AG10803 (cell line): ENCODE measurements around the gene ASB8.
"Not testable (repeated sequence)": the region's sequence is repeated elsewhere in the genome, so short reads cannot be mapped to it uniquely, and the experiment has no call there.

Source experiments
- DNase-seq: peaks from one replicate; pipeline ENCODE4 v3.0.0; 2010; ENCODE audit warnings: low read depth
- H3K4me3 ChIP-seq: 2 replicates; pipeline ENCODE4 v1.5.1; 2011; ENCODE audit warnings: mild to moderate bottlenecking, low read length, control low read depth
- TF ChIP-seq, protein P1 (sequence below): conservative IDR thresholded peaks from 2 replicates; pipeline ENCODE4 v1.5.1; 2011; ENCODE audit warnings: mild to moderate bottlenecking, low read length, control low read depth, inconsistent platforms

The ASB8 gene

GRCh38 chr12:48135027-48135426, 22.3 kb downstream of the ASB8 start:
- no peak for DNase-seq
- TF ChIP-seq, protein P1, sequence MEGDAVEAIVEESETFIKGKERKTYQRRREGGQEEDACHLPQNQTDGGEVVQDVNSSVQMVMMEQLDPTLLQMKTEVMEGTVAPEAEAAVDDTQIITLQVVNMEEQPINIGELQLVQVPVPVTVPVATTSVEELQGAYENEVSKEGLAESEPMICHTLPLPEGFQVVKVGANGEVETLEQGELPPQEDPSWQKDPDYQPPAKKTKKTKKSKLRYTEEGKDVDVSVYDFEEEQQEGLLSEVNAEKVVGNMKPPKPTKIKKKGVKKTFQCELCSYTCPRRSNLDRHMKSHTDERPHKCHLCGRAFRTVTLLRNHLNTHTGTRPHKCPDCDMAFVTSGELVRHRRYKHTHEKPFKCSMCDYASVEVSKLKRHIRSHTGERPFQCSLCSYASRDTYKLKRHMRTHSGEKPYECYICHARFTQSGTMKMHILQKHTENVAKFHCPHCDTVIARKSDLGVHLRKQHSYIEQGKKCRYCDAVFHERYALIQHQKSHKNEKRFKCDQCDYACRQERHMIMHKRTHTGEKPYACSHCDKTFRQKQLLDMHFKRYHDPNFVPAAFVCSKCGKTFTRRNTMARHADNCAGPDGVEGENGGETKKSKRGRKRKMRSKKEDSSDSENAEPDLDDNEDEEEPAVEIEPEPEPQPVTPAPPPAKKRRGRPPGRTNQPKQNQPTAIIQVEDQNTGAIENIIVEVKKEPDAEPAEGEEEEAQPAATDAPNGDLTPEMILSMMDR: no peak
- H3K4me3 ChIP-seq: no peak overlapping the region

- TF ChIP-seq, protein P1: no peak
Measured at GRCh38 chr12:48132826-48133225, 24.5 kb downstream of the ASB8 start.

DNA sequence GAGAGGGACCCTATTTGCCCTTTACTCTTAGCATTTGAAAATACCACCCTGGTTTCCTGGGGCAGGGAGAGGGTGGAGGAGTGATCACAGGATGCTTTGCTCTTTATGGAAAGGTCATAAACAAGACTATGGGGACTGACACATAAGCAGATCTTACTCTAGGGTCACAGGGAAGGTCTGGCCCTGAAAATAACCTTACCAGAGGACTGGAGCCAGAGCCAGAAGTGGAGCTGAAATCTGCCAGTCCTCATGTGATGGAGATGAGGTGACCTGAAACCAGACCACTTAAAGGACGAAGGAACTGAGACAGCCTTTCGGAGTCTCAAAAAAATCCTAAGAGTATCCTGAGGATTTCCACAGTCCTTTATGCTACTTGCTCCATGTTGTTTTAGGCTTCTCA, 25.8 kb downstream of the ASB8 start:
- DNase-seq: no peak
- no peak overlapping the region for H3K4me3 ChIP-seq
- TF ChIP-seq, protein P1: no peak

More at GRCh38 chr12:48132826-48133225, 24.5 kb downstream of the ASB8 start:
- no peak overlapping the region for H3K4me3 ChIP-seq
- no peak for DNase-seq

- no peak overlapping the region for H3K4me3 ChIP-seq
- DNase-seq: no peak
- TF ChIP-seq, protein P1: no peak
Measured at GRCh38 chr12:48129376-48129775, 27.9 kb downstream of the ASB8 start.

GRCh38 chr12:48128800-48129199, 28.5 kb downstream of the ASB8 start:
- no peak for DNase-seq
- no peak overlapping the region for H3K4me3 ChIP-seq
- TF ChIP-seq, protein P1: no peak

GRCh38 chr12:48126953-48127630, 30.2 kb downstream of the ASB8 start:
- TF ChIP-seq, protein P1: no peak
- no peak for DNase-seq
- H3K4me3 ChIP-seq: no peak overlapping the region

DNA sequence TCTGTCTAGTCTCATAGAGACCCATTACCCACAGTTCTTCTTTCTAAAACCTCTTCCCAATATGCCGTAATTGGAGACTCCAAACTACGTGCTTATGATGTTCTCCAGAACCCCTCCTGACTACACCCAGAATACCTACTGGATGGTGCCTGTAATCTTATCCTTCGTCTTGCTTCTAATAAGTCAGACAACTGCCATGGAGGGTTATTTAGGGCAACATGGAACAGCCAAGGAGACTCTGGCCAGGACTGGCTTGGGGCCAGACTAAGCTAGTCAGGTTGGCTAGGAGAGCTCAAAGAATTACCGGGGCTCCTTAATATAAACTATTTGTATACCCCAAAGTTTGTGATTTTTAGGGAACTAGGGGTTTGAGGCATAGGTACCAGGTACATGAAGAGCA, 31.3 kb downstream of the ASB8 start:
- no peak for DNase-seq
- TF ChIP-seq, protein P1: no peak
- H3K4me3 ChIP-seq: no peak overlapping the region

- not testable (repeated sequence) for H3K4me3 ChIP-seq, DNase-seq
Measured at GRCh38 chr12:48125542-48125941, 31.8 kb downstream of the ASB8 start.
